HEK293 (cell line): Measurements from ENCODE around the gene TCF3.

ENCODE experiments used
- CTCF ChIA-PET: fragments of 350-600 bp; formaldehyde crosslinking; extraction: SDS; loops from one replicate; lab custom pipeline; 2021; ENCODE audit warnings: antibody characterized with exemption; lab: Yijun Ruan, JAX
- POLR2A ChIA-PET: fragments of 300-600 bp; formaldehyde crosslinking; extraction: SDS; loops from one replicate; lab custom pipeline; 2020; ENCODE audit warnings: antibody characterized with exemption, inconsistent platforms; lab: Yijun Ruan, JAX
- H3K27ac ChIP-seq: fragments of 200-500 bp; sonication (Bioruptor generic); 2 replicates; pipeline ENCODE4 v1.5.1; 2014; ENCODE audit warnings: low read depth, low read length, control low read depth, inconsistent platforms; ENCODE audit errors: extremely low read depth
- H3K36me3 ChIP-seq, 2 experiments: fragments of 200-500 bp in 1 of 2; sonication (Bioruptor generic) in 1 of 2; 1 replicate in 1 of 2; 2 replicates in 1 of 2; pipeline ENCODE4 v1.5.1; 2014 to 2017; ENCODE audit warnings: inconsistent platforms in 2 of 2, low read length in 2 of 2; ENCODE audit not compliant: control insufficient read depth in 2 of 2, insufficient read depth in 1 of 2
- H3K4me1 ChIP-seq: fragments of 200-500 bp; sonication (Bioruptor generic); 2 replicates; pipeline ENCODE4 v1.5.1; 2014; ENCODE audit warnings: mild to moderate bottlenecking, low read length, inconsistent platforms; ENCODE audit not compliant: control insufficient read depth, insufficient read depth
- H3K4me3 ChIP-seq: 2 replicates; pipeline ENCODE4 v1.5.1; 2011; ENCODE audit warnings: low read depth, mild to moderate bottlenecking, control low read depth, low read length, moderate library complexity
- H3K9me3 ChIP-seq: fragments of 200-500 bp; sonication (Bioruptor generic); 2 replicates; pipeline ENCODE4 v1.5.1; 2014; ENCODE audit warnings: low read depth, low read length, inconsistent platforms; ENCODE audit not compliant: control insufficient read depth, insufficient read depth
- GLI4 ChIP-seq: fragments of 450-650 bp; formaldehyde crosslinking; IDR thresholded peaks from 2 replicates; pipeline ENCODE4 v1.5.1; 2016; ENCODE audit warnings: missing biosample characterization, missing genetic modification characterization
- KLF8 ChIP-seq: fragments of 450-650 bp; formaldehyde crosslinking; IDR thresholded peaks from 2 replicates; pipeline ENCODE4 v1.5.1; 2016; ENCODE audit warnings: missing biosample characterization, missing genetic modification characterization
- PRDM1 ChIP-seq: fragments of 450-650 bp; formaldehyde crosslinking; IDR thresholded peaks from 2 replicates; pipeline ENCODE4; 2016; ENCODE audit warnings: missing biosample characterization, missing genetic modification characterization
- ZNF155 ChIP-seq: fragments of 450-650 bp; formaldehyde crosslinking; IDR thresholded peaks from 2 replicates; pipeline ENCODE4 v1.5.1; 2016; ENCODE audit warnings: missing biosample characterization, missing genetic modification characterization
- ZNF175 ChIP-seq: fragments of 450-650 bp; formaldehyde crosslinking; IDR thresholded peaks from 2 replicates; pipeline ENCODE4 v1.5.1; 2016; ENCODE audit warnings: missing biosample characterization, missing genetic modification characterization
- ZNF202 ChIP-seq: fragments of 450-650 bp; formaldehyde crosslinking; IDR thresholded peaks from 2 replicates; pipeline ENCODE4 v1.5.1; 2016; ENCODE audit warnings: missing biosample characterization, missing genetic modification characterization, borderline replicate concordance
- ZNF248 ChIP-seq: fragments of 450-650 bp; formaldehyde crosslinking; IDR thresholded peaks from 2 replicates; pipeline ENCODE4 v1.5.1; 2017; ENCODE audit warnings: missing biosample characterization, missing genetic modification characterization
- ZNF366 ChIP-seq: fragments of 450-650 bp; formaldehyde crosslinking; conservative IDR thresholded peaks from 2 replicates; pipeline ENCODE4 v1.5.1; 2016; ENCODE audit warnings: missing biosample characterization, missing genetic modification characterization
- ZNF391 ChIP-seq: fragments of 450-650 bp; formaldehyde crosslinking; IDR thresholded peaks from 2 replicates; pipeline ENCODE4 v1.5.1; 2016; ENCODE audit warnings: low read depth, missing biosample characterization, missing genetic modification characterization, borderline replicate concordance
- ZNF394 ChIP-seq: fragments of 450-650 bp; formaldehyde crosslinking; IDR thresholded peaks from 2 replicates; pipeline ENCODE4 v1.5.1; 2016; ENCODE audit warnings: missing biosample characterization, missing genetic modification characterization, mild to moderate bottlenecking, moderate library complexity, borderline replicate concordance
- ZNF48 ChIP-seq: fragments of 450-650 bp; formaldehyde crosslinking; IDR thresholded peaks from 2 replicates; pipeline ENCODE4 v1.5.1; 2016; ENCODE audit warnings: missing biosample characterization, missing genetic modification characterization
- ZNF596 ChIP-seq: fragments of 450-650 bp; IDR thresholded peaks from 2 replicates; pipeline ENCODE4 v1.5.0; 2018; ENCODE audit warnings: missing biosample characterization, mild to moderate bottlenecking, missing genetic modification characterization, moderate library complexity
- ZNF600 ChIP-seq: fragments of 450-650 bp; formaldehyde crosslinking; IDR thresholded peaks from 2 replicates; pipeline ENCODE4 v1.5.1; 2016; ENCODE audit warnings: missing biosample characterization, missing genetic modification characterization
- ZNF707 ChIP-seq: fragments of 450-650 bp; formaldehyde crosslinking; IDR thresholded peaks from 2 replicates; pipeline ENCODE4 v1.5.1; 2016; ENCODE audit warnings: missing biosample characterization, missing genetic modification characterization
- ZNF837 ChIP-seq: fragments of 450-650 bp; formaldehyde crosslinking; IDR thresholded peaks from 2 replicates; pipeline ENCODE4 v1.5.1; 2016; ENCODE audit warnings: missing biosample characterization, missing genetic modification characterization
- TF ChIP-seq, protein P1 (sequence below): fragments of 450-650 bp; formaldehyde crosslinking; IDR thresholded peaks from 2 replicates; pipeline ENCODE4 v1.5.1; 2017; ENCODE audit warnings: missing biosample characterization, missing genetic modification characterization
- TF ChIP-seq, protein P2 (sequence below): fragments of 450-650 bp; formaldehyde crosslinking; IDR thresholded peaks from 2 replicates; pipeline ENCODE4 v1.5.1; 2017; ENCODE audit warnings: missing biosample characterization, mild to moderate bottlenecking, missing genetic modification characterization, moderate library complexity
- TF ChIP-seq, protein P3 (sequence below): fragments of 450-650 bp; formaldehyde crosslinking; IDR thresholded peaks from 2 replicates; pipeline ENCODE4 v1.5.1; 2016; ENCODE audit warnings: missing biosample characterization, missing genetic modification characterization
- TF ChIP-seq, protein P4 (sequence below): fragments of 450-650 bp; formaldehyde crosslinking; IDR thresholded peaks from 2 replicates; pipeline ENCODE4 v1.5.1; 2016; ENCODE audit warnings: missing biosample characterization, missing genetic modification characterization
- TF ChIP-seq, protein P5 (sequence below): fragments of 450-650 bp; formaldehyde crosslinking; IDR thresholded peaks from 2 replicates; pipeline ENCODE4 v1.5.1; 2016; ENCODE audit warnings: missing biosample characterization, missing genetic modification characterization
- TF ChIP-seq, protein P6 (sequence below): IDR thresholded peaks from 2 replicates; pipeline ENCODE4 v1.6.1; 2011; ENCODE audit warnings: mild to moderate bottlenecking, low read depth, low read length, borderline replicate concordance

The TCF3 gene

DNA sequence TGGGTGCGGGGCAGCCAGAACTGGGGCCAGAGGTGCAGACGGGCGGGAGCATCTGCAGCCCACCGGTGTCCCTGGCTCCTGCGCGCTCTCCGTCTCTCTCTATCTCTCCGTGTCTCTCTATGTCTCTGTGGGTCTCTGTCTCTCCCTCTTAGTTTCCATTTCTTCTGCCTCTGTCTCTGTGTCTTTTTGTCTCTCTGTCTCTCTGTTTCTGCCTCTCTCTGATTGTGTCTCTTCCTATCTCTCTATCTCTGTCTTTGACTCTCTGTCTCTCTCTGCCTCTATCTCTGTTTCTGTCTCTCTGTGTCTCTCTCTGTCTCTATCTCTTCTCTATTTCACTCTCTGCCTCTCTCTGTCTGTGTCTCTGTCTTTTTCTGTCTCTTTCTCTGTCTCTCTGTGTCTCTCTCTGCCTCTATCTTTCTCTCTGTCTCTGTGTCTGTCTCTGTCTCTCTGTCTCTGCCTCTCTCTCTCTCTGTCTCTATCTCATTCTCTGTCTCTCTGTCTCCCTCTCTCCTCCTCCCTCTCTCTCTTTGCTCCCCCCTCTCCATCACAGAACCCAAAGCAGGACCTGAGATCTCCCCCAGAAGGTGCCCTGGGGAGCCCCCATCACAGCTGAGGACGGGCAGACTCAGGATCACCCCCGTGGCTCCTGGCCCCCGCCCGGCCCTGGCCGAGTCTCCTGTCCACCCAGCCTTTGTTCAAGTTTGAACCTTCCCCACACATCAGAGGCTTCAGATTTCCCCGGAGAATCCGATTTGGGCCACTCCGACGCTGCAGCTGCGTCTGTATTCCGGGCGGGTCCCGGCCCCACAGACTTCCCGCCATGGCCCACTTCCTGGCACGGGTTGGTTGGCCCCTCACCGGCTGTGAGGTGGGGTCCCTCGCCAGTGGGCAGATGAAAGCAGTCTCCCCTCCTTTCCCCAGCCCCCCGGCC is 48.6 kb upstream of the TCF3 start:
- H3K9me3 ChIP-seq = no peaks in the 10 kb centered on the region
- TF ChIP-seq ZNF391 (tag by site-specific recombination) (no peak), ZNF596 (peak; percentile 59; the same call in 1 of the 2 replicates), GLI4 (tag by site-specific recombination) (no peak), KLF8 (tag by site-specific recombination) (0 out of 2 replicates have a peak, but pooled peaks have one; percentile 13), ZNF366 (tag by site-specific recombination) (peak; percentile 68), ZNF48 (tag by site-specific recombination) (0 out of 2 replicates have a peak, but pooled peaks have one; percentile 90), ZNF707 (tag by site-specific recombination) (no peak), ZNF202 (tag by site-specific recombination) (peak; percentile 65; the same call in 1 of the 2 replicates)
- H3K4me3 ChIP-seq = no peak overlapping the region
- no peaks in the 10 kb centered on the region for H3K4me1 ChIP-seq
- no peak overlapping the region for H3K27ac ChIP-seq
- POLR2A ChIA-PET = no interaction called here
- CTCF ChIA-PET = no interaction called here
- no peaks in the 10 kb centered on the region for H3K36me3 ChIP-seq

DNA sequence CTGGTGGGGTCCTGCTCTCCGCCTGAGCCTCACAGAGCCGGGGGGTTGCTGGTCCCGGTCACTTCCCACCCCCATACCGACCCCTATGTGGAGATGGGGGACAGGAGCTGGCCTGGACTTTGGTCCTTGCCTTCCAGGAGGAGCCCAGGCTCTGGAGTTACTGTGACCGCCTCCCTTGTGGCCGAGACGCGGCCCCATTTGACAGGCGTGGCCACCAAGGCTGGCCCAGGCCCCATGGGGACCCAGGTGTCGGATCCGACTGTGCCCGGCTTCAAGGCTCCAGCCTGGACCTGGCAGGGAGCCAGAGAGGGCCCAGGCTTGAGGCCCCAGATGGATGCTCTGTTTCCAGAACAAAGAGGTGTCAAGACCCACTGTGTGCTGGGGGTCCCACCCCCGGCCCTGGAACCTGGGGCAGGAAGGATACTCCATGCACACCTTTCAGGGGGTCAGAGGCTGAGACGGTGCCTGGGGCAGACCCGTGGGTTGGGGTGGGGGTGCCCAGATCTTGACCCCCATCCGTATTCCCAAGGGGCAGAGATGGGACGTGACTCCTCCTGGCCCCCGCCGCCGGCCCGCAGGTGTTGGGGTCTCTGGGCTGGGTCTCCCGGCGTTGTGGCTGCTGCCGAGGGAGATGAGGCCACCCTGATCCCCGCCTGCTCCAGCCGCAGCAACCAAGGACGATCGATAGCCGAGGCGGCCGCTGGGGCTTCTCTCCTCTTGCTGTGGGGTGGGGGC is 47.8 kb upstream of the TCF3 start:
- Histone ChIP-seq H3K9me3 (no peaks in the 10 kb centered on the region), H3K4me1 (no peaks in the 10 kb centered on the region), H3K27ac (no peak overlapping the region), H3K4me3 (no peak overlapping the region), H3K36me3 (no peaks in the 10 kb centered on the region)
- CTCF ChIA-PET = no interaction called here
- POLR2A ChIA-PET = no interaction called here
- no peak for TF ChIP-seq ZNF600 (tag by site-specific recombination)
- TF ChIP-seq, protein P1, sequence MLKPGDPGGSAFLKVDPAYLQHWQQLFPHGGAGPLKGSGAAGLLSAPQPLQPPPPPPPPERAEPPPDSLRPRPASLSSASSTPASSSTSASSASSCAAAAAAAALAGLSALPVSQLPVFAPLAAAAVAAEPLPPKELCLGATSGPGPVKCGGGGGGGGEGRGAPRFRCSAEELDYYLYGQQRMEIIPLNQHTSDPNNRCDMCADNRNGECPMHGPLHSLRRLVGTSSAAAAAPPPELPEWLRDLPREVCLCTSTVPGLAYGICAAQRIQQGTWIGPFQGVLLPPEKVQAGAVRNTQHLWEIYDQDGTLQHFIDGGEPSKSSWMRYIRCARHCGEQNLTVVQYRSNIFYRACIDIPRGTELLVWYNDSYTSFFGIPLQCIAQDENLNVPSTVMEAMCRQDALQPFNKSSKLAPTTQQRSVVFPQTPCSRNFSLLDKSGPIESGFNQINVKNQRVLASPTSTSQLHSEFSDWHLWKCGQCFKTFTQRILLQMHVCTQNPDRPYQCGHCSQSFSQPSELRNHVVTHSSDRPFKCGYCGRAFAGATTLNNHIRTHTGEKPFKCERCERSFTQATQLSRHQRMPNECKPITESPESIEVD (tag by site-specific recombination) = no peak
- no peak for TF ChIP-seq ZNF248
- TF ChIP-seq, protein P2, sequence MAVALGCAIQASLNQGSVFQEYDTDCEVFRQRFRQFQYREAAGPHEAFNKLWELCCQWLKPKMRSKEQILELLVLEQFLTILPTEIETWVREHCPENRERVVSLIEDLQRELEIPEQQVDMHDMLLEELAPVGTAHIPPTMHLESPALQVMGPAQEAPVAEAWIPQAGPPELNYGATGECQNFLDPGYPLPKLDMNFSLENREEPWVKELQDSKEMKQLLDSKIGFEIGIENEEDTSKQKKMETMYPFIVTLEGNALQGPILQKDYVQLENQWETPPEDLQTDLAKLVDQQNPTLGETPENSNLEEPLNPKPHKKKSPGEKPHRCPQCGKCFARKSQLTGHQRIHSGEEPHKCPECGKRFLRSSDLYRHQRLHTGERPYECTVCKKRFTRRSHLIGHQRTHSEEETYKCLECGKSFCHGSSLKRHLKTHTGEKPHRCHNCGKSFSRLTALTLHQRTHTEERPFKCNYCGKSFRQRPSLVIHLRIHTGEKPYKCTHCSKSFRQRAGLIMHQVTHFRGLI = no peak
- TF ChIP-seq ZNF394 (tag by site-specific recombination) = no peak
- TF ChIP-seq, protein P3, sequence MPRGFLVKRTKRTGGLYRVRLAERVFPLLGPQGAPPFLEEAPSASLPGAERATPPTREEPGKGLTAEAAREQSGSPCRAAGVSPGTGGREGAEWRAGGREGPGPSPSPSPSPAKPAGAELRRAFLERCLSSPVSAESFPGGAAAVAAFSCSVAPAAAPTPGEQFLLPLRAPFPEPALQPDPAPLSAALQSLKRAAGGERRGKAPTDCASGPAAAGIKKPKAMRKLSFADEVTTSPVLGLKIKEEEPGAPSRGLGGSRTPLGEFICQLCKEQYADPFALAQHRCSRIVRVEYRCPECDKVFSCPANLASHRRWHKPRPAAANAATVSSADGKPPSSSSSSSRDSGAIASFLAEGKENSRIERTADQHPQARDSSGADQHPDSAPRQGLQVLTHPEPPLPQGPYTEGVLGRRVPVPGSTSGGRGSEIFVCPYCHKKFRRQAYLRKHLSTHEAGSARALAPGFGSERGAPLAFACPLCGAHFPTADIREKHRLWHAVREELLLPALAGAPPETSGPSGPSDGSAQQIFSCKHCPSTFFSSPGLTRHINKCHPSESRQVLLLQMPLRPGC = no peak
- TF ChIP-seq ZNF155 (tag by site-specific recombination) = no peak
- TF ChIP-seq, protein P4, sequence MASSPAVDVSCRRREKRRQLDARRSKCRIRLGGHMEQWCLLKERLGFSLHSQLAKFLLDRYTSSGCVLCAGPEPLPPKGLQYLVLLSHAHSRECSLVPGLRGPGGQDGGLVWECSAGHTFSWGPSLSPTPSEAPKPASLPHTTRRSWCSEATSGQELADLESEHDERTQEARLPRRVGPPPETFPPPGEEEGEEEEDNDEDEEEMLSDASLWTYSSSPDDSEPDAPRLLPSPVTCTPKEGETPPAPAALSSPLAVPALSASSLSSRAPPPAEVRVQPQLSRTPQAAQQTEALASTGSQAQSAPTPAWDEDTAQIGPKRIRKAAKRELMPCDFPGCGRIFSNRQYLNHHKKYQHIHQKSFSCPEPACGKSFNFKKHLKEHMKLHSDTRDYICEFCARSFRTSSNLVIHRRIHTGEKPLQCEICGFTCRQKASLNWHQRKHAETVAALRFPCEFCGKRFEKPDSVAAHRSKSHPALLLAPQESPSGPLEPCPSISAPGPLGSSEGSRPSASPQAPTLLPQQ = no peak
- no peak for TF ChIP-seq GLI4 (tag by site-specific recombination)
- TF ChIP-seq, protein P5, sequence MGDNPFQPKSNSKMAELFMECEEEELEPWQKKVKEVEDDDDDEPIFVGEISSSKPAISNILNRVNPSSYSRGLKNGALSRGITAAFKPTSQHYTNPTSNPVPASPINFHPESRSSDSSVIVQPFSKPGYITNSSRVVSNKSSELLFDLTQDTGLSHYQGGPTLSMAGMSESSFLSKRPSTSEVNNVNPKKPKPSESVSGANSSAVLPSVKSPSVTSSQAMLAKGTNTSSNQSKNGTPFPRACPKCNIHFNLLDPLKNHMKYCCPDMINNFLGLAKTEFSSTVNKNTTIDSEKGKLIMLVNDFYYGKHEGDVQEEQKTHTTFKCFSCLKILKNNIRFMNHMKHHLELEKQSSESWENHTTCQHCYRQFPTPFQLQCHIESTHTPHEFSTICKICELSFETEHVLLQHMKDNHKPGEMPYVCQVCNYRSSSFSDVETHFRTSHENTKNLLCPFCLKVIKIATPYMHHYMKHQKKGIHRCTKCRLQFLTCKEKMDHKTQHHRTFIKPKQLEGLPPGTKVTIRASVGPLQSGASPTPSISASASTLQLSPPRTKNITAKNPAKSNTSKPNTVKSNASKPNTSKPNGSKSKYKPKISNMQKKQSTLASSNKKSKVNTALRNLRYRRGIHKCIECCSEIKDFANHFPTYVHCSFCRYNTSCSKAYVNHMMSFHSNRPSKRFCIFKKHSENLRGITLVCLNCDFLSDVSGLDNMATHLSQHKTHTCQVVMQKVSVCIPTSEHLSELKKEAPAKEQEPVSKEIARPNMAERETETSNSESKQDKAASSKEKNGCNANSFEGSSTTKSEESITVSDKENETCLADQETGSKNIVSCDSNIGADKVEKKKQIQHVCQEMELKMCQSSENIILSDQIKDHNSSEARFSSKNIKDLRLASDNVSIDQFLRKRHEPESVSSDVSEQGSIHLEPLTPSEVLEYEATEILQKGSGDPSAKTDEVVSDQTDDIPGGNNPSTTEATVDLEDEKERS = no peak
- TF ChIP-seq ZNF837 (tag by site-specific recombination) = no peak
- no peak for TF ChIP-seq PRDM1 (tag by site-specific recombination)
- TF ChIP-seq, protein P6, sequence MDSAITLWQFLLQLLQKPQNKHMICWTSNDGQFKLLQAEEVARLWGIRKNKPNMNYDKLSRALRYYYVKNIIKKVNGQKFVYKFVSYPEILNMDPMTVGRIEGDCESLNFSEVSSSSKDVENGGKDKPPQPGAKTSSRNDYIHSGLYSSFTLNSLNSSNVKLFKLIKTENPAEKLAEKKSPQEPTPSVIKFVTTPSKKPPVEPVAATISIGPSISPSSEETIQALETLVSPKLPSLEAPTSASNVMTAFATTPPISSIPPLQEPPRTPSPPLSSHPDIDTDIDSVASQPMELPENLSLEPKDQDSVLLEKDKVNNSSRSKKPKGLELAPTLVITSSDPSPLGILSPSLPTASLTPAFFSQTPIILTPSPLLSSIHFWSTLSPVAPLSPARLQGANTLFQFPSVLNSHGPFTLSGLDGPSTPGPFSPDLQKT = no peak
- TF ChIP-seq ZNF175 (tag by site-specific recombination) = no peak
